ENCODE results near the gene TNFRSF6B. TPM values are rescaled to one million over a fixed set of nuclear protein-coding genes. Genes with fewer than 3 reads are reported as not detected.

TNFRSF6B gene
- total RNA-seq, 3 donors from 2014 or later (not counting 1 experiment from before 2014, with no cell fraction given): not detected

GRCh38 chr20:63680857-63681608, 15.4 kb upstream of the TNFRSF6B start:
- no peak overlapping the region for H3K4me3 ChIP-seq (ENCODE audit: low read length)
- Mint-ChIP-seq H3K9me3 (no peaks in the 10 kb centered on the region), H3K27ac (no peak overlapping the region), H3K27me3 (ENCODE audit: low read depth in 2 of 2) (no peaks in the 10 kb centered on the region), H3K4me3 (no peak overlapping the region), H3K36me3 (no peaks in the 10 kb centered on the region), H3K4me1 (no peaks in the 10 kb centered on the region)
- no peak for TF ChIP-seq CTCF (IDR thresholded peaks at IDR 0.05)
- no peaks in the 10 kb centered on the region for H3K27me3 ChIP-seq (ENCODE audit: control insufficient read depth, insufficient read depth, low read length)
- H3K27ac ChIP-seq (ENCODE audit: low read length): no peak overlapping the region
- intact Hi-C loops (cut with micrococcal nuclease): no loop called here
- no peaks in the 10 kb centered on the region for H3K9me3 ChIP-seq (ENCODE audit: control insufficient read depth, insufficient read depth, low read length)
- no peak for ATAC-seq
- H3K4me1 ChIP-seq (ENCODE audit: control insufficient read depth, insufficient read depth, low read length): peaks cover 6% of the 10 kb centered on the region
- no peaks in the 10 kb centered on the region for H3K36me3 ChIP-seq (ENCODE audit: control insufficient read depth, insufficient read depth, low read length)
- DNase-seq: no peak
- 94% methylated on average over 23 of the region's 23 CpGs for WGBS (ENCODE audit: insufficient coverage)

DNA sequence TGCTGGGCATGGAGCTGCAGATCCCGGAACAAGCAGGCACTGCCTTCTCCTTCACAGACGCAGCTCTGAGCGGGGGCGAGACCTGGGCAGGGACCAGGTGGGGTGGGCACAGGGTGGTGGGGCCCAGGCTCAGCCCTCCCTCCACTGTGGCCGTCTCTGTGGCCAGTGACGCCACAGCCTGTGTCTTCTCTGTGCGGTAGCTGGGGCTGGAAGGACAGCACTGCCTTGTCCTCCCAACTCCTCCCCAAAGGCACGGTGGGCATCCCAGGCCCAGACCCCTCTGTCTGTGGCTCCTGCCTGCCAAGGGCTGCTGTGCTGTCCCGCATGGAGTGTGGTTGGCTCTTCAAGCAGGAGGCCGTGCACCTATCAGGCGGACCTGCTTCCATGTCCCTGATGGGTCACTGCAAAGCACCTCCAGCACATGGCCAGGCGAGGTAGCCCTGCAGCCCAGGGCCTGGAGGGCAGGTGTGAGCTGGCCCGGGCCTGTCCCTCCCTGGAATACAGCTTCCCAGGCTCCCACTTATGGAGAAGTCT, 14.8 kb upstream of the TNFRSF6B start:
- DNase-seq (no peak), ATAC-seq (no peak)
- H3K27me3 Mint-ChIP-seq (ENCODE audit: low read depth in 2 of 2): no peaks in the 10 kb centered on the region
- H3K36me3 ChIP-seq (ENCODE audit: control insufficient read depth, insufficient read depth, low read length): no peaks in the 10 kb centered on the region
- H3K4me3 Mint-ChIP-seq: no peak overlapping the region
- no peaks in the 10 kb centered on the region for H3K27me3 ChIP-seq (ENCODE audit: control insufficient read depth, insufficient read depth, low read length)
- peaks cover 12% of the 10 kb centered on the region for H3K4me1 ChIP-seq (ENCODE audit: control insufficient read depth, insufficient read depth, low read length)
- H3K4me1 Mint-ChIP-seq: no peaks in the 10 kb centered on the region
- no peak overlapping the region for H3K4me3 ChIP-seq (ENCODE audit: low read length)
- no peak overlapping the region for H3K27ac ChIP-seq (ENCODE audit: low read length)
- H3K9me3 Mint-ChIP-seq: no peaks in the 10 kb centered on the region
- H3K36me3 Mint-ChIP-seq: no peaks in the 10 kb centered on the region
- H3K9me3 ChIP-seq (ENCODE audit: control insufficient read depth, insufficient read depth, low read length): no peaks in the 10 kb centered on the region
- intact Hi-C loops (cut with micrococcal nuclease): no loop called here
- 95% methylated on average over 13 of the region's 13 CpGs for WGBS (ENCODE audit: insufficient coverage)
- no peak for TF ChIP-seq CTCF (IDR thresholded peaks at IDR 0.05)
- H3K27ac Mint-ChIP-seq: no peak overlapping the region

DNA sequence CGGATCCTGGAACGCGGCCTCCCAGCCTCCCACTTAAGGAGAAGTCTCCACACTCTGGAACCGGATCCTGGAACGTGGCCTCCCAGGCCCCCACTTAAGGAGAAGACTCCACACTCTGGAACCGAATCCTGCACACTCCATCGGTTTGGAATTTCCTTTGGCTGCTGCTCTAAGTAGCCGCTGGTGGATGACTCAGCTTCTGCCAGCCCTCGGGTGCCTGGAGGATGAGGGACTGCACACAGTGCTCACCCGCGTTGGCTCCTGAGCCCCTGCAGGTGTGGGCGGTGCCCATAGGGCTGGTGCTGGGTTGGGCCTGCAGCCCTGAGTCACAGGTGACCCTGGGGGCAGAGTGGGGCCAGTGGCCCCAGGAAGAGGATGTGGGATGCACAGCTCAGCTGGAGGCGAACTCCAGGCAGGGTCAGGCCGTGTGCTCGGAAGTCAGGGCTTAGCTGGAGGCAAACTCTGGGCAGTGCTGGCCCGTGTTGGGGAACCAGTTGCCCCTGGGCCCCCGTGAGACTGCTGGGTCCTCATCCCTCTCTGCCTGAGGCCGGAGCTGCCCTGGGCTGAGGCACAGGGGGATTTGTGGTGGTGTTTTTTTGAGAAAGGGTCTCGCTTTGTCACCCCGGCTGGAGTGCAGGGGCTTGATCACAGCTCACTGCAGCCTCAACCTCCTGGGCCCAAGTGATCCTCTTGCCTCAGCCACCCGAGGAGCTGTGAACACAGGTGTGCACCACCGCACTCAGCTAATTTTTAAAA, 13.9 kb upstream of the TNFRSF6B start:
- 84% methylated on average over 22 of the region's 22 CpGs for WGBS (ENCODE audit: insufficient coverage)
- Mint-ChIP-seq H3K27me3 (ENCODE audit: low read depth in 2 of 2) (no peaks in the 10 kb centered on the region), H3K36me3 (no peaks in the 10 kb centered on the region), H3K4me3 (no peak overlapping the region), H3K27ac (no peak overlapping the region), H3K4me1 (no peaks in the 10 kb centered on the region), H3K9me3 (no peaks in the 10 kb centered on the region)
- intact Hi-C loops (cut with micrococcal nuclease): no loop called here
- Histone ChIP-seq H3K27ac (ENCODE audit: low read length) (no peak overlapping the region), H3K4me1 (ENCODE audit: control insufficient read depth, insufficient read depth, low read length) (peaks cover 21% of the 10 kb centered on the region), H3K27me3 (ENCODE audit: control insufficient read depth, insufficient read depth, low read length) (no peaks in the 10 kb centered on the region), H3K36me3 (ENCODE audit: control insufficient read depth, insufficient read depth, low read length) (no peaks in the 10 kb centered on the region), H3K9me3 (ENCODE audit: control insufficient read depth, insufficient read depth, low read length) (no peaks in the 10 kb centered on the region), H3K4me3 (ENCODE audit: low read length) (no peak overlapping the region)
- no peak for ATAC-seq
- no peak for TF ChIP-seq CTCF (IDR thresholded peaks at IDR 0.05)
- DNase-seq: no peak

All from natural killer cell (primary cell).